OCI-LY7 (cell line): ENCODE data around the gene VWA2. TPM values are rescaled to one million over a fixed set of nuclear protein-coding genes. Genes with fewer than 3 reads are reported as not detected.

ENCODE experiments used
- BruUV-seq: library from RNA; stranded (reverse); fragments of 400-500 nt; replicated peaks from 2 replicates; lab custom pipeline; 2021; lab: Mats Ljungman, UMichigan
- CTCF ChIA-PET: fragments of 300-600 bp; sonication (Branson Sonifier 250); formaldehyde crosslinking; loops from one replicate; lab custom pipeline; 2022; ENCODE audit warnings: antibody characterized with exemption; ENCODE audit not compliant: unreplicated experiment; lab: Charles Lee
- POLR2A ChIA-PET: fragments of 300-600 bp; sonication (Branson Sonifier 250); formaldehyde crosslinking; loops from one replicate; lab custom pipeline; 2022; ENCODE audit warnings: antibody characterized with exemption; lab: Charles Lee
- DNase-seq: peaks from one replicate; pipeline ENCODE4 v3.0.0-alpha.2; 2015; ENCODE audit warnings: low spot score
- H2AFZ ChIP-seq: fragments of 200-600 bp; sonication (generic), shearing (Covaris generic); 2 replicates; pipeline ENCODE4 v1.6.1; 2014; ENCODE audit warnings: mild to moderate bottlenecking, antibody characterized with exemption, low read length, moderate library complexity
- H3K27ac ChIP-seq: fragments of 200-600 bp; sonication (generic); 2 replicates; pipeline ENCODE4 v1.5.1; 2014; ENCODE audit warnings: mixed run types, low read depth, mild to moderate bottlenecking, moderate library complexity, low read length, inconsistent platforms; ENCODE audit not compliant: poor library complexity, severe bottlenecking
- H3K36me3 ChIP-seq: fragments of 200-600 bp; sonication (generic); 2 replicates; pipeline ENCODE4 v1.6.1; 2014; ENCODE audit warnings: mild to moderate bottlenecking, antibody characterized with exemption, low read length, moderate library complexity, mixed read lengths; ENCODE audit not compliant: insufficient read depth
- H3K4me1 ChIP-seq: fragments of 200-600 bp; sonication (generic); 2 replicates; pipeline ENCODE4 v1.5.1; 2014; ENCODE audit warnings: mild to moderate bottlenecking, low read length; ENCODE audit not compliant: insufficient read depth, poor library complexity, severe bottlenecking
- H3K4me2 ChIP-seq: fragments of 200-600 bp; sonication (generic); 2 replicates; pipeline ENCODE4 v1.6.1; 2014; ENCODE audit warnings: mild to moderate bottlenecking, low read length
- H3K4me3 ChIP-seq: fragments of 200-600 bp; sonication (generic); 2 replicates; pipeline ENCODE4 v1.5.1; 2014; ENCODE audit warnings: mild to moderate bottlenecking, low read depth, low read length; ENCODE audit not compliant: poor library complexity, severe bottlenecking
- H3K79me2 ChIP-seq: fragments of 200-600 bp; sonication (generic); 2 replicates; pipeline ENCODE4 v1.6.1; 2016; ENCODE audit warnings: low read depth, mild to moderate bottlenecking, low read length, moderate library complexity, mixed read lengths; ENCODE audit not compliant: insufficient read depth
- H3K9me2 ChIP-seq: fragments of 200-600 bp; sonication (generic); 2 replicates; pipeline ENCODE4 v1.6.1; 2016; ENCODE audit warnings: mild to moderate bottlenecking, low read length, mixed read lengths; ENCODE audit not compliant: insufficient read depth
- H3K9me3 ChIP-seq: fragments of 200-600 bp; sonication (generic); 2 replicates; pipeline ENCODE4 v1.6.1; 2014; ENCODE audit warnings: mild to moderate bottlenecking, mixed run types, low read length, mixed read lengths
- H4K20me1 ChIP-seq: fragments of 200-600 bp; sonication (generic); 2 replicates; pipeline ENCODE4 v1.6.1; 2014; ENCODE audit warnings: mild to moderate bottlenecking, antibody characterized with exemption, low read length, moderate library complexity, mixed read lengths; ENCODE audit not compliant: insufficient read depth
- EZH2phosphoT487 ChIP-seq: fragments of 200-600 bp; sonication (generic); IDR thresholded peaks from 2 replicates; pipeline ENCODE4 v1.6.1; 2018; ENCODE audit warnings: low read depth, borderline replicate concordance, mild to moderate bottlenecking, mixed run types, antibody characterized with exemption, low read length, moderate library complexity, mixed read lengths
- intact Hi-C: fragments of 100-400 bp; cut with micrococcal nuclease; formaldehyde crosslinking; loops from one replicate; pipeline ENCODE4 v1.10.0; 2022; ENCODE audit not compliant: unreplicated experiment
- total RNA-seq, 2 experiments: library from RNA; depleted of rRNA in 1 of 2; stranded (reverse); fragments of >200 nt in 1 of 2; shearing (Covaris generic) in 1 of 2; gene quantifications; 2 replicates each; pipeline ENCODE4 v1.2.3, GENCODE V29; 2014 to 2022
- TF ChIP-seq, protein P1 (sequence below): fragments of 200-600 bp; sonication (generic); conservative IDR thresholded peaks from 2 replicates; pipeline ENCODE4 v1.5.1; 2014; ENCODE audit warnings: mild to moderate bottlenecking, antibody characterized with exemption, low read length, moderate library complexity, mixed read lengths

The VWA2 gene
- total RNA-seq, 2 experiments from 2014 or later = not detected

DNA sequence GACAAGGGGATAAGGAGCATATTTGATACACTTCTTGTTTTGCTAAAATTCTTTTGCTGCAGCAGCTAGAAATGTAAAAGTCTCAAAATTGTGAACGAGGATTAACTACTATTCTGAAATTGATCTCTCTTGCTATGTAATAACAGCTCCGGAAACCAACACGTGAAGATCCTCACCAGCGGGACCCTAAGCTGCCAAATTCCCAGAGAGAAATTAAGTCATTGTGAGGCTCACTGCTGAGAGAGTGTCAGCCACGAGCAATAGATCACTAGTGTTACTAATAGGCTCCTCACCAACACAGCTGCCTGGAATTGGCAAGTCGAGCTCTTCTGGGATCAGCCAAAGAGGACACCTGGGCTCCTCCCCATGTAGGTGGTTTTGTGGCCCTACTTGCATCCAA is 5.6 kb upstream of the VWA2 start:
- no TSS peak for BruUV-seq
- CTCF ChIA-PET = no interaction called here
- Histone ChIP-seq H4K20me1 (no peaks in the 10 kb centered on the region), H3K27ac (no peak overlapping the region), H3K36me3 (no peaks in the 10 kb centered on the region), H3K4me2 (no peak overlapping the region), H3K4me1 (no peaks in the 10 kb centered on the region), H3K79me2 (no peaks in the 10 kb centered on the region), H3K9me3 (no peaks in the 10 kb centered on the region), H2AFZ (no peak overlapping the region), H3K4me3 (no peak overlapping the region), H3K9me2 (no peaks in the 10 kb centered on the region)
- no peak for DNase-seq
- intact Hi-C loops = no loop called here
- POLR2A ChIA-PET = no interaction called here
- TF ChIP-seq, protein P1, sequence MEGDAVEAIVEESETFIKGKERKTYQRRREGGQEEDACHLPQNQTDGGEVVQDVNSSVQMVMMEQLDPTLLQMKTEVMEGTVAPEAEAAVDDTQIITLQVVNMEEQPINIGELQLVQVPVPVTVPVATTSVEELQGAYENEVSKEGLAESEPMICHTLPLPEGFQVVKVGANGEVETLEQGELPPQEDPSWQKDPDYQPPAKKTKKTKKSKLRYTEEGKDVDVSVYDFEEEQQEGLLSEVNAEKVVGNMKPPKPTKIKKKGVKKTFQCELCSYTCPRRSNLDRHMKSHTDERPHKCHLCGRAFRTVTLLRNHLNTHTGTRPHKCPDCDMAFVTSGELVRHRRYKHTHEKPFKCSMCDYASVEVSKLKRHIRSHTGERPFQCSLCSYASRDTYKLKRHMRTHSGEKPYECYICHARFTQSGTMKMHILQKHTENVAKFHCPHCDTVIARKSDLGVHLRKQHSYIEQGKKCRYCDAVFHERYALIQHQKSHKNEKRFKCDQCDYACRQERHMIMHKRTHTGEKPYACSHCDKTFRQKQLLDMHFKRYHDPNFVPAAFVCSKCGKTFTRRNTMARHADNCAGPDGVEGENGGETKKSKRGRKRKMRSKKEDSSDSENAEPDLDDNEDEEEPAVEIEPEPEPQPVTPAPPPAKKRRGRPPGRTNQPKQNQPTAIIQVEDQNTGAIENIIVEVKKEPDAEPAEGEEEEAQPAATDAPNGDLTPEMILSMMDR = no peak
- no peak for TF ChIP-seq EZH2phosphoT487

DNA sequence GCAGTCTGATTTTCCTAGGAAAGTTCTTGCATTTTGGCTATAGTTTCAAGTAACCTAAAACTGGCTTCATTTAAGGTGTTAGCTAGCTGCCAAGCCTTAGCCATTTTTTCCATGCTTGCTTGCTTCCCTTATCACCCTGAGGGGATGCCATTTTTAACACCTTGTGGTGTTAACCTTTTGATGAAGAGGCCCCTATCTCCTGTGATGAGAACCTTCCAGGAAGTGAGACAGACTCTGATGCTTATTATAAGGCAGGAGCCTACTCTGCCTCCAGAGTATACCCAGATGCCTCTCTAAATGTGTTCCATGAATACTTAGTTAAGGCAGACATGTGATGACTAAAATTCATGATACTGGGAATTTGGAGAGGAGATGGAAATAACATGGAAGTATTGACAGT is 4.9 kb upstream of the VWA2 start:
- no TSS peak for BruUV-seq
- Histone ChIP-seq H3K9me3 (no peaks in the 10 kb centered on the region), H3K36me3 (no peaks in the 10 kb centered on the region)

DNA sequence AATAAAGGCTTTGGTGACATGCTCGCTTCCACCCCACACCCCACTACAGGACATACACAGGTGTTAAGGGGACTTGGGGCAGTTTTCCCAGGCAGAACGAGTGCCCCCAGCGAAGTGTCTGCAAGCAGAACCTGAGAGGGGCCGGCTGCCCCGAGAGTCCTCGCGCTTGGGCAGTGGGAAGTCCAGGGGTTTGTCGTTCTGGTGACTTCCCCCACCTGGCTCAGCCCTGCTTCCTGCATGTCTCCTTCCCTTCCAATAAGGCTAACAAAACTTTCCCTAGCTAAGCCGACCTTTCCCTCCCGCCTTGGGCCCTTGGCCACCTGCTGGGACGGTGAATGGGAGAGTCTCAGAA is 916 bp downstream of the VWA2 start:
- Histone ChIP-seq H3K4me1 (no peaks in the 10 kb centered on the region), H3K27ac (no peak overlapping the region), H3K36me3 (no peaks in the 10 kb centered on the region), H3K4me2 (no peak overlapping the region), H3K9me2 (no peaks in the 10 kb centered on the region), H3K79me2 (no peaks in the 10 kb centered on the region), H2AFZ (no peak overlapping the region), H4K20me1 (no peaks in the 10 kb centered on the region), H3K9me3 (no peaks in the 10 kb centered on the region), H3K4me3 (no peak overlapping the region)
- TF ChIP-seq, protein P1 = no peak
- TF ChIP-seq EZH2phosphoT487 = no peak
- no peak for DNase-seq
- ChIA-PET POLR2A (no interaction called here), CTCF (no interaction called here)
- intact Hi-C loops = no loop called here
- BruUV-seq = no TSS peak

More for the DNA sequence above, 4.9 kb upstream of the VWA2 start:
- Histone ChIP-seq H3K79me2 (no peaks in the 10 kb centered on the region), H3K27ac (no peak overlapping the region), H3K4me3 (no peak overlapping the region), H4K20me1 (no peaks in the 10 kb centered on the region), H3K9me2 (no peaks in the 10 kb centered on the region), H3K4me2 (no peak overlapping the region), H3K4me1 (no peaks in the 10 kb centered on the region), H2AFZ (no peak overlapping the region)
- ChIA-PET POLR2A (no interaction called here), CTCF (interaction anchor here (0.6 kb wide), 1 partner anchor 449 kb away, joined by 3 read pairs; no protein-coding TSS in a partner anchor)
- no peak for DNase-seq
- intact Hi-C loops = no loop called here
- TF ChIP-seq, protein P1 = no peak
